HEK293T (cell line): Measurements from ENCODE around the gene CHADL.

Source experiments
- ARNT ChIP-seq: fragments of 450-650 bp; IDR thresholded peaks from 2 replicates; pipeline ENCODE4 v1.6.1; 2017; ENCODE audit warnings: mild to moderate bottlenecking
- BHLHE40 ChIP-seq: fragments of 450-650 bp; IDR thresholded peaks from 2 replicates; pipeline ENCODE4 v1.6.1; 2016; ENCODE audit warnings: mild to moderate bottlenecking, moderate library complexity, borderline replicate concordance
- CTBP1 ChIP-seq: fragments of 450-650 bp; IDR thresholded peaks from 2 replicates; pipeline ENCODE4 v1.6.1; 2016; ENCODE audit warnings: borderline replicate concordance
- FOXA1 ChIP-seq: fragments of 450-650 bp; IDR thresholded peaks from 2 replicates; pipeline ENCODE4 v1.6.1; 2016; ENCODE audit warnings: mild to moderate bottlenecking
- FOXM1 ChIP-seq: fragments of 450-650 bp; IDR thresholded peaks from 2 replicates; pipeline ENCODE4 v1.6.1; 2017; ENCODE audit warnings: mild to moderate bottlenecking, borderline replicate concordance
- L3MBTL2 ChIP-seq: fragments of 450-650 bp; conservative IDR thresholded peaks from 2 replicates; pipeline ENCODE4 v1.6.1; 2016; ENCODE audit warnings: mild to moderate bottlenecking
- NFRKB ChIP-seq: fragments of 450-650 bp; IDR thresholded peaks from 2 replicates; pipeline ENCODE4 v1.6.1; 2016; ENCODE audit warnings: mild to moderate bottlenecking, moderate library complexity
- SP1 ChIP-seq: fragments of 450-650 bp; IDR thresholded peaks from 2 replicates; pipeline ENCODE4 v1.6.1; 2017
- SUZ12 ChIP-seq: fragments of 450-650 bp; IDR thresholded peaks from 2 replicates; pipeline ENCODE4 v1.6.1; 2016; ENCODE audit warnings: mild to moderate bottlenecking
- ZNF384 ChIP-seq: fragments of 450-650 bp; IDR thresholded peaks from 2 replicates; pipeline ENCODE4 v1.6.1; 2016

DNA sequence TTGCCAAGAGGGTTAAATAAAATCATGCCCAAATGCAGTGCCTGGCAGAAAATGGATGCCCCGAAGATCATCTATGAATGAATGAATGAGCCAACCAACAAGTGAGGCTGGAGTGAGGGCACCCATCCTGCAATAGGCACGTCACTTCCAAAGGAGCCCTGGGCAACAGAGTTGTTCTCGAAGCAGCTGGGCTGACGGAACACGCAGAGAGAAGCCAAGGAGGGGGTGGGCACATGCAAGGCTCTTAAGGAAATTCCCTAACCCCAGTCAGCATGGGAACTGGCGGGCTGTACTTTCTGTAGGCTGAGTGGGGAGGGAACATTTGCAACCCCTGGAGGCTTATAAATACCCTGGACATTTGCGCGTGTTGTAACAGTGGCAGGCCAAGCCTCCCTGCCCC lies 11.6 kb upstream of the CHADL start:
- TF ChIP-seq NFRKB (no peak), SUZ12 (no peak), L3MBTL2 (no peak), ZNF384 (no peak), BHLHE40 (no peak), ARNT (no peak), FOXA1 (no peak), SP1 (no peak), FOXM1 (no peak), CTBP1 (no peak)
